ENCODE measurements around the gene ACTN1.

The ACTN1 gene

DNA sequence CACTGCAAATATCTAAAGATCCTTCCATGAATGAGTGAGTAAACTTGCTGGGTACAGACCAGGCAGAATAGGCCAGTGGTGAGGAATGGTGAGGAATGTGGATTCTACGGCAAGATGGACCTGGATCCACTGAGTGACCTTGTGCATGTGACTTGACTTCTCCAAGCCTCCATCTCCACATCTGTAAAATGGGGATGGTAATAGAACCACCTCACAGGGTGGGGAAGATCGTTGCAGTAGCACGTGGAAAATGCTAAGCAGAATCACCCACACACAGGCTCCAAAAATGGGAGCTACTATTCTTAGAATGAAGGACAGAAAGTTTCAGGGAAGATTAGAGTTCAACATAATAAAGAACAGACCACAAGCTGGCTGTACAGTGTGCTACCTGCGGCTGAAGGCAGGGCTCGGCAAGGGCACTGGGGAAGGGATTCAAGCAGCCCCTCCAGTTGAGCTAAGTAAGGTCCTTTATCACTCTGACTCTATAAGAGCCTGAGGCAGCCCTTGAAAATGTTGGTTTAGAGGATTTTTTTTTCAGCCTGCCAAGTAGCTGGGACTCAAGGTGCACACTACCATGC is 47.5 kb downstream of the ACTN1 start:
- no peak for DNase-seq

DNA sequence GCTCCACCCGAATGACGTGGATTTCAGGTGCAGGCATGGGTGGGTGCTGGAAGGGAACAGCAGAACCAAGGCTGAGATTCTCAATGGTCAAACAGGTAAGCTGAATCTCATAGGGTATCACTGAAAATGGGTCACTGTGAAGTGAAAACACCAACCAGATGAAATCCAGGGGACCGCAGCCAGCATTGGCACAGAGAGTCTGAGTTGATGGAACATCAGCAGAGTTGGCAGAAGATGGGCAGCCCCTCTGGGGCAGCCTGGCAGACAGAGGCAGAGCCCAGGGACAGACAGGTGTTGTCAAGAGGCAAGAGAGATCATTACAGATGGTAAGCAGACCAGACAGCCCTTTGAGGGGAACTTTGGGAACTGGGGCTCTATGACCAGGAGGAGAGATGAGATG is 48.0 kb downstream of the ACTN1 start:
- no peak for DNase-seq

- no peak for DNase-seq
Measured at GRCh38 chr14:68929623-68930307, 49.3 kb downstream of the ACTN1 start.

- no peak for DNase-seq
Measured at GRCh38 chr14:68928770-68929550, 50.1 kb downstream of the ACTN1 start.

GRCh38 chr14:68927956-68928675 is 51.0 kb downstream of the ACTN1 start:
- no peak for DNase-seq

DNA sequence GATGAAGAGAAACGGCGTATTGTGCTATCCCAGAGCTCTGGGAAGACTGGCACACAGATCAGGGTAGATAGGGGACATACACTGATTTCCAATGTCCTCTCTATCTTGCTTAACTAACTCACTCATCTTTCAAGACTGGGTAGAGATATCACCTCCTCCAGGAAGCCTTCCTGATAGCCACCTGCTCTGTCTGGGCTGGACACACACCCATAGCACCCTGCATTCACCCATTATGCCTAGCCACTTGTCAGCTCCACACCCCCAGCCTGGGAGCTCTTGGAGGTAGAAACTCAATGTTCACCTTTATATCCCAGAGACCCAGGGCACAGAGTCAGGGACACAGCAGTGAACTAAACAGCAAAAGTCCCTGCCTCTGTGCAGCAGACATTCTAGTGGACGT is 52.0 kb downstream of the ACTN1 start:
- no peak for DNase-seq

GRCh38 chr14:68926236-68926635 is 52.9 kb downstream of the ACTN1 start:
- no peak for DNase-seq

DNA sequence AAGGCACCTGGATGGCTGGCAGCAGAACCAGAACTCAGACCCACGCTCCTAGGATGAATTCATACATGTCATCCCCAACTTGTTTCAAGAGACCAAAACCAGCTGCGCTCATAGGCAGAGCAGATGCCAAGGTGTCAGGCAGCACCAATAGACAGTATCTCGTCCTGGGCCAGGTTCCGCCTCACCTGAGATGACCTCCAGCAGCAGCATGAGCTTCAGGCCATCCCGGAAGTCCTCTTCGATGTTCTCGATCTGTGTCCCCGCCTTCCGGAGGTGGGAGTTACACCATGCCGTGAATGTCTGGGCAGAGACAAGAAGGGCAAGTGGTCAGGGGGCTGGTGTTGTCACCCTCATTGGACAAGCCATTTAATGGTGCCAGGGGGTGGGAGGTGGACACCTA is 53.7 kb downstream of the ACTN1 start:
- no peak for DNase-seq

- no peak for DNase-seq
Measured at GRCh38 chr14:68924186-68925158, 54.6 kb downstream of the ACTN1 start.

GRCh38 chr14:68922886-68923285 is 56.2 kb downstream of the ACTN1 start:
- DNase-seq = no peak

DNA sequence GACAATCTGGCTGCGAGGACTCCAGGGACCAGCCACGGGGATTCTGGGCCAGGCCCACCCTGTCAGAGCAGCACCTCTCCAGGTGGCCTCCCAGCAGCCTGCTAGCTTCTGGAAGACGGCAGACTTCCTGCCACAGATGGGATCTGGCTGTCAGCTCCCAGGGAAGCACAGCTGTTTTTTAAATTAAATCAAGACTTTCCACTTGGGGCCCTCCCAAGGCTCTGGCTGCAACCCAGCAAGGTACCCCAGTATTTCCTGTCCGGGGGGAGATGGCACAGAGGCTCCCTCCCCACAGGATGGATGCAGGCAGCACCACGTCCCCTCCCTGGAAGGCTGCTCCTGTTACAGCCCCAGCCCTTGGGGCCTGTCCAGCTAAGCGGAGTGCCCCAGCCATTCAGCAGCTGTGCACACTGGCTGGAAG is 56.9 kb downstream of the ACTN1 start:
- no peak for DNase-seq

DNA sequence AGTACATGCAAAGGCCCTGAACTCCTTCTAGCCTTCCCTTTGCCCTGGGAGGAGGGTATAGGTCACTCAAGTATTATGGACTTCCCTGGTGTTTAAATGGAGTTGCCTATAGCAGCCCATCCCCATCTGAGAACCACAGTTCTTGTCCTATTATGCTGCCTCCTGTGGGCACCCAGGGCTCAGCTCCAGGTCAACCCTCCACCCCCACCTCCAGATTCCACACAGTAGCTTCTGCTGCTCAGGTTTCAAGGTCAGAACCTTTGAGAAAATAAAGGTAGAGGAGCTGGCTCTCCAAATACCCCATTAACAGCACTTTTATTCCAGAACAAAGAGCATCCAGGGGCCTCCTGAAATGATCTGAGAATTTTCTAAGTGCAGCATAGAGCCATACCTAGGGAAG is 57.4 kb downstream of the ACTN1 start:
- DNase-seq = no peak

DNA sequence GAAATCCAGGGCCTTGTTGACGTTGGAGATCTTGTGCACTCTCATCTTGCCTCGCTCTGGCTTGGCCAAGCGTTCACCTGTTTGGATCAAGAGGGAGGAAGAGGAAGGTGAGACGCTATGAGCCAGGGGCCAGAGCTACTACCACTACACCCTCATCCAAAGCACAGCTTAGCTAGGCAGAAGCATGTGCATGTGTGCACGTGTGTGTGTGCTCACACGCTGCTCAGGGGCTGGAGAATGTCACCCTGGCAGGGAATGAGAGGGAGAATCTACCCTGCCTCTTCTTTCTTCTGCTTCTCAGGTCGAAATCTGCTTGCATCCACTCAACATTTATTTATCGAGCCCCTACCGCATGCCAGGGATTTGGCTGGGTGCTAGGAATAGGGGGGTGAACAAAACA is 58.1 kb downstream of the ACTN1 start:
- DNase-seq = no peak

- no peak for DNase-seq
Measured at GRCh38 chr14:68919129-68919927, 59.8 kb downstream of the ACTN1 start.

- no peak for DNase-seq
Measured at GRCh38 chr14:68918612-68919011, 60.5 kb downstream of the ACTN1 start.

- no peak for DNase-seq
Measured at GRCh38 chr14:68916358-68916941, 62.7 kb downstream of the ACTN1 start.

GRCh38 chr14:68913516-68913915 is 65.6 kb downstream of the ACTN1 start:
- no peak for DNase-seq

GRCh38 chr14:68911594-68912227 is 67.4 kb downstream of the ACTN1 start:
- peak; percentile 79 for DNase-seq

DNA sequence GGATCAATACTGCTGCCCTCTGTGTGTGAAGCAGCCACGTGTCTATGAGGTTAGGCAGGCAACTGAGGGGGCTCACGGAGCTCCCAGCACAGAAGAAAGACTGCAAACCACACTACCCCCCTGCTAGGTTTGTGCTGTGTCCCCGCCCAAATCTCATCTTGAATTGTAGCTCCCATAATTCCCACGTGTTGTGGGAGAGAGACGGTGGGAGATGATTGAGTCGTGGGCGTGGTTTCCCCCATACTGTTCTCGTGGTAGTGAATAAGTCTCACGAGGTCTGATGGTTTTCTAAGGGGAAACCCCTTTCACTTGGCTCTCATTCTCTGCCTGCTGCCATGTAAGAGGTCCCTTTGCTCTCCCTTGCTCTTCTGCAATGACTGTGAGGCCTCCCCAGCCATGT is 68.6 kb downstream of the ACTN1 start:
- no peak for DNase-seq

DNA sequence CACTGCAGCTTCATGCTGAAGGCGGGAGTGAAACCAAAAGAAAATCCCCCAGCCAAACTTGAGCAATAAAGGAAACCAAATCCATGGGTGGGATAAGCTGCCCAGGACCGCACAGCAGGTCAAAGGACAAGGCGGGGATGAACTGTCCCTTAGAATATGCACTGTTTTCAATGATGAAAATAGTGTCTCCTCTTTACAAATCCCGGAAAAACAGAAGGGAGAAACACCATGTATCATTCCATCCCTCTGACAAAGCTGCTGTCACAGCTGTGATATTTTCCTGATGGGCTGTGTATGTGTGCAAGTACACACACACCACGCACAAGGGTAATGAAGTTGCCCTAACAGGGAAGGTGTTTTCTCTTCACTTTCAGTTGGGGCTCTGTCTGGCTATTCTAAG is 70.3 kb downstream of the ACTN1 start:
- DNase-seq = no peak

GRCh38 chr14:68908201-68908600 is 70.9 kb downstream of the ACTN1 start:
- no peak for DNase-seq

All from CD4-positive, alpha-beta T cell treated with Interleukin-10 for 1 hour (primary cell).